ENCODE results near the gene SMIM5.

- TF ChIP-seq EZH2 (IDR thresholded peaks at IDR 0.05) (no peak), POLR2AphosphoS5 (IDR thresholded peaks at IDR 0.05; ENCODE audit: borderline replicate concordance, low read depth, low read length) (no peak), FOXP2 (optimal IDR thresholded peaks at IDR 0.05; ENCODE audit: control extremely low read depth, extremely low read length, insufficient read depth) (no peak)
Observed at GRCh38 chr17:75650874-75651273, 17.6 kb downstream of the SMIM5 start.
